ENCODE measurements around the gene TCAP. TPM values are rescaled to one million over a fixed set of nuclear protein-coding genes. Genes with fewer than 3 reads are reported as not detected.
A peak's percentile ranks its signal among the peaks of the same experiment; 100 is the strongest.

The TCAP gene
- total and polyA plus RNA-seq, 4 donors: 0.82 to 1.4 (median 1.2) TPM

- Histone ChIP-seq H3K9me3 (ENCODE audit: control insufficient read depth in 4 of 4, insufficient read depth in 3 of 4, low read length in 3 of 4) (no peaks in the 10 kb centered on the region), H3K4me3 (no peak within 1 kb of the TSS), H3K36me3 (ENCODE audit: control insufficient read depth in 4 of 4, insufficient read depth in 4 of 4, low read length in 4 of 4) (no peaks in the 10 kb centered on the region), H3K27me3 (ENCODE audit: control insufficient read depth in 3 of 3, insufficient read depth in 3 of 3, low read length in 2 of 3) (peaks cover 0 to 11% (median 3%) of the 10 kb centered on the region in 3 donors), H3K9ac (ENCODE audit: insufficient read depth in 1 of 2, low read length in 2 of 2) (peak within 1 kb of the TSS in 1 of 2 donors; percentile 23), H3K27ac (ENCODE audit: low read depth in 1 of 2, low read length in 1 of 2) (no peak within 1 kb of the TSS), H3K4me1 (ENCODE audit: control insufficient read depth in 5 of 5, insufficient read depth in 5 of 5, low read length in 5 of 5) (peaks cover 0 to 54% (median 22%) of the 10 kb centered on the region in 5 donors)
- 22 to 25% methylated on average over 29 of the region's 29 CpGs for WGBS, 2 donors
- no peak for ATAC-seq (ENCODE audit: insufficient read depth, low FRiP score)
- peak in 2 of 3 donors; percentile 71 to 83 for DNase-seq
- TF ChIP-seq CTCF (IDR thresholded peaks at IDR 0.05; ENCODE audit: control extremely low read depth, extremely low read depth): no peak
These were observed 38.7 kb upstream of the TCAP start, which contains the start of gene PPP1R1B for GRCh38 chr17:39626171-39627046. Gene PPP1R1B, plus strand, starts transcription at chr17:39626952. Its CDS starts 441 bp downstream, at chr17:39627393.

GRCh38 chr17:39627047-39627711, 38.0 kb upstream of the TCAP start:
- TF ChIP-seq CTCF (IDR thresholded peaks at IDR 0.05; ENCODE audit: control extremely low read depth, extremely low read depth): no peak
- H3K4me1 ChIP-seq (ENCODE audit: control insufficient read depth in 5 of 5, insufficient read depth in 5 of 5, low read length in 5 of 5): peaks cover 0 to 52% (median 22%) of the 10 kb centered on the region in 5 donors
- WGBS, 2 donors: 6 to 8% methylated on average over 50 to 72 of the region's 72 CpGs
- no peak overlapping the region for H3K9ac ChIP-seq (ENCODE audit: insufficient read depth in 1 of 2, low read length in 2 of 2)
- H3K27ac ChIP-seq (ENCODE audit: low read depth in 1 of 2, low read length in 1 of 2): no peak overlapping the region
- DNase-seq (no peak), ATAC-seq (ENCODE audit: insufficient read depth, low FRiP score) (no peak)
- no peaks in the 10 kb centered on the region for H3K36me3 ChIP-seq (ENCODE audit: control insufficient read depth in 4 of 4, insufficient read depth in 4 of 4, low read length in 4 of 4)
- no peak overlapping the region for H3K4me3 ChIP-seq
- H3K27me3 ChIP-seq (ENCODE audit: control insufficient read depth in 3 of 3, insufficient read depth in 3 of 3, low read length in 2 of 3): peaks cover 0 to 11% (median 3%) of the 10 kb centered on the region in 3 donors
- no peaks in the 10 kb centered on the region for H3K9me3 ChIP-seq (ENCODE audit: control insufficient read depth in 4 of 4, insufficient read depth in 3 of 4, low read length in 3 of 4)

GRCh38 chr17:39627712-39628516, 37.2 kb upstream of the TCAP start:
- H3K4me3 ChIP-seq: no peak overlapping the region
- 61 to 70% methylated on average over 16 of the region's 16 CpGs for WGBS, 2 donors
- H3K27ac ChIP-seq (ENCODE audit: low read depth in 1 of 2, low read length in 1 of 2): no peak overlapping the region
- H3K27me3 ChIP-seq (ENCODE audit: control insufficient read depth in 3 of 3, insufficient read depth in 3 of 3, low read length in 2 of 3): peaks cover 0 to 11% (median 3%) of the 10 kb centered on the region in 3 donors
- H3K36me3 ChIP-seq (ENCODE audit: control insufficient read depth in 4 of 4, insufficient read depth in 4 of 4, low read length in 4 of 4): no peaks in the 10 kb centered on the region
- peak overlapping the region in 1 of 2 donors; percentile 7 for H3K9ac ChIP-seq (ENCODE audit: insufficient read depth in 1 of 2, low read length in 2 of 2)
- no peak for TF ChIP-seq CTCF (IDR thresholded peaks at IDR 0.05; ENCODE audit: control extremely low read depth, extremely low read depth)
- DNase-seq: no peak
- ATAC-seq (ENCODE audit: insufficient read depth, low FRiP score): no peak
- no peaks in the 10 kb centered on the region for H3K9me3 ChIP-seq (ENCODE audit: control insufficient read depth in 4 of 4, insufficient read depth in 3 of 4, low read length in 3 of 4)
- H3K4me1 ChIP-seq (ENCODE audit: control insufficient read depth in 5 of 5, insufficient read depth in 5 of 5, low read length in 5 of 5): peaks cover 0 to 50% (median 22%) of the 10 kb centered on the region in 5 donors

Data from lung (tissue), 12 donors.